Liver (tissue), 9 donors: ENCODE results near the gene VASH1. TPM values are rescaled to one million over a fixed set of nuclear protein-coding genes. Genes with fewer than 3 reads are reported as not detected.

Experiments
- DNase-seq: peaks from one replicate; pipeline ENCODE4 v3.0.0-alpha.2; 2017; ENCODE audit warnings: low spot score
- H3K27ac ChIP-seq, 2 donors: one replicate each; pipeline ENCODE4 v1.7.0; 2013; ENCODE audit warnings: inconsistent platforms in 2 of 2, low read length in 2 of 2, control low read depth in 1 of 2, low read depth in 1 of 2, mild to moderate bottlenecking in 1 of 2
- H3K27me3 ChIP-seq, 4 donors: one replicate each; pipeline versions ENCODE4 v1.6.1 to v1.7.0; 2013; ENCODE audit warnings: low read length in 3 of 4, inconsistent platforms in 1 of 4, mild to moderate bottlenecking in 1 of 4, moderate library complexity in 1 of 4; ENCODE audit not compliant: control insufficient read depth in 4 of 4, insufficient read depth in 4 of 4
- H3K36me3 ChIP-seq, 4 donors: one replicate each; pipeline versions ENCODE4 v1.6.1 to v1.7.0; 2013; ENCODE audit warnings: low read length in 3 of 4, mild to moderate bottlenecking in 3 of 4, low read depth in 1 of 4, moderate library complexity in 1 of 4; ENCODE audit not compliant: control insufficient read depth in 4 of 4, insufficient read depth in 3 of 4
- H3K4me1 ChIP-seq, 4 donors: one replicate each; pipeline versions ENCODE4 v1.6.1 to v1.7.0; 2013; ENCODE audit warnings: low read length in 3 of 4, mild to moderate bottlenecking in 3 of 4, moderate library complexity in 1 of 4; ENCODE audit not compliant: control insufficient read depth in 4 of 4, insufficient read depth in 4 of 4
- H3K4me3 ChIP-seq, 3 donors: one replicate each; pipeline versions ENCODE4 v1.6.1 to v1.7.0; 2013; ENCODE audit warnings: low read length in 3 of 3, control low read depth in 1 of 3, low read depth in 1 of 3, mild to moderate bottlenecking in 1 of 3
- H3K9ac ChIP-seq, 2 donors: one replicate each; pipeline ENCODE4 v1.7.0; 2013; ENCODE audit warnings: low read length in 2 of 2, mild to moderate bottlenecking in 2 of 2, moderate library complexity in 2 of 2, control low read depth in 1 of 2, low read depth in 1 of 2
- H3K9me3 ChIP-seq, 4 donors: one replicate each; pipeline versions ENCODE4 v1.6.1 to v1.7.0; 2013; ENCODE audit warnings: low read length in 3 of 4; ENCODE audit not compliant: control insufficient read depth in 4 of 4
- EGR1 ChIP-seq, 2 donors: IDR thresholded peaks; 2 replicates each; pipeline ENCODE4 v1.6.1; 2016 to 2018; ENCODE audit warnings: antibody characterized with exemption in 2 of 2, low read depth in 2 of 2
- FOXA1 ChIP-seq: IDR thresholded peaks from 2 replicates; pipeline ENCODE4 v1.6.1; 2016; ENCODE audit warnings: antibody characterized with exemption
- FOXA2 ChIP-seq: IDR thresholded peaks from 2 replicates; pipeline ENCODE4 v1.6.1; 2016; ENCODE audit warnings: antibody characterized with exemption
- GABPA ChIP-seq, 2 donors: IDR thresholded peaks in 1 of 2; conservative IDR thresholded peaks in 1 of 2; 2 replicates each; pipeline ENCODE4 v1.6.1; 2016; ENCODE audit warnings: antibody characterized with exemption in 2 of 2, mild to moderate bottlenecking in 1 of 2, moderate library complexity in 1 of 2
- HNF4A ChIP-seq, 2 donors: conservative IDR thresholded peaks; 2 replicates each; pipeline ENCODE4 v1.6.1; 2016; ENCODE audit warnings: antibody characterized with exemption in 2 of 2, mild to moderate bottlenecking in 2 of 2
- HNF4G ChIP-seq: IDR thresholded peaks from 2 replicates; pipeline ENCODE4 v1.6.1; 2016; ENCODE audit warnings: antibody characterized with exemption
- JUND ChIP-seq, 2 donors: IDR thresholded peaks; 2 replicates each; pipeline ENCODE4 v1.6.1; 2016; ENCODE audit warnings: antibody characterized with exemption in 2 of 2
- NR2F2 ChIP-seq: IDR thresholded peaks from 2 replicates; pipeline ENCODE4 v1.6.1; 2016; ENCODE audit warnings: antibody characterized with exemption
- RAD21 ChIP-seq, 2 donors: IDR thresholded peaks; 2 replicates each; pipeline ENCODE4 v1.6.1; 2016; ENCODE audit warnings: antibody characterized with exemption in 2 of 2, mild to moderate bottlenecking in 2 of 2
- RXRA ChIP-seq, 2 donors: IDR thresholded peaks; 2 replicates each; pipeline ENCODE4 v1.6.1; 2017 to 2018; ENCODE audit warnings: antibody characterized with exemption in 2 of 2, mild to moderate bottlenecking in 1 of 2
- SP1 ChIP-seq: IDR thresholded peaks from 2 replicates; pipeline ENCODE4 v1.6.1; 2018; ENCODE audit warnings: antibody characterized with exemption, mild to moderate bottlenecking
- TAF1 ChIP-seq: conservative IDR thresholded peaks from 2 replicates; pipeline ENCODE4 v1.6.1; 2016; ENCODE audit warnings: antibody characterized with exemption, mild to moderate bottlenecking
- YY1 ChIP-seq: IDR thresholded peaks from 2 replicates; pipeline ENCODE4 v1.6.1; 2016; ENCODE audit warnings: antibody characterized with exemption, mild to moderate bottlenecking
- WGBS: extraction: QIAGEN DNeasy Blood & Tissue Kit; methylation state at CpG from one replicate; pipeline ENCODE4 v1.1.7; 2013; 5-methylcytosine and 5-hydroxymethylcytosine counted together
- polyA plus RNA-seq, 2 donors: library from polyadenylated mRNA; stranded (reverse) in 1 of 2; unstranded in 1 of 2; fragments of 200-250 nt in 1 of 2; fragments of >200 nt in 1 of 2; fragmentation: Nextera tagmentation in 1 of 2; extraction: Ambion mirVana in 1 of 2; gene quantifications; one replicate each; pipeline versions ENCODE4 v1.2.1 to v1.2.3, GENCODE V29; 2013 to 2015
- total RNA-seq, 2 donors: library from RNA; depleted of rRNA; stranded (reverse); fragments of >200 nt; gene quantifications; one replicate each; pipeline ENCODE4 v1.2.3, GENCODE V29; 2014
- TF ChIP-seq, protein P1 (sequence below): fragments of 150-350 bp; IDR thresholded peaks from 2 replicates; pipeline ENCODE4 v1.5.1; 2017; ENCODE audit warnings: improper control_type of control experiment, low read depth, low read length; ENCODE audit not compliant: missing input control
- TF ChIP-seq, protein P2 (sequence below): IDR thresholded peaks from 2 replicates; pipeline ENCODE4 v1.6.1; 2016; ENCODE audit warnings: antibody characterized with exemption
- TF ChIP-seq, protein P3 (sequence below): IDR thresholded peaks from 2 replicates; pipeline ENCODE4 v1.6.1; 2016; ENCODE audit warnings: antibody characterized with exemption, mild to moderate bottlenecking
- TF ChIP-seq, protein P4 (sequence below): IDR thresholded peaks from 2 replicates; pipeline ENCODE4 v1.6.1; 2016; ENCODE audit warnings: antibody characterized with exemption
- TF ChIP-seq, protein P5 (sequence below): IDR thresholded peaks from 2 replicates; pipeline ENCODE4 v1.6.1; 2016; ENCODE audit warnings: antibody characterized with exemption
- donor health status: healthy.
- donor health status: healthy.
- donor health status: healthy.
- donor health status: healthy.
- donor health status: healthy.

The VASH1 gene
- total and polyA plus RNA-seq, 4 donors, result 0.94 to 5.9 (median 4.3) TPM

DNA sequence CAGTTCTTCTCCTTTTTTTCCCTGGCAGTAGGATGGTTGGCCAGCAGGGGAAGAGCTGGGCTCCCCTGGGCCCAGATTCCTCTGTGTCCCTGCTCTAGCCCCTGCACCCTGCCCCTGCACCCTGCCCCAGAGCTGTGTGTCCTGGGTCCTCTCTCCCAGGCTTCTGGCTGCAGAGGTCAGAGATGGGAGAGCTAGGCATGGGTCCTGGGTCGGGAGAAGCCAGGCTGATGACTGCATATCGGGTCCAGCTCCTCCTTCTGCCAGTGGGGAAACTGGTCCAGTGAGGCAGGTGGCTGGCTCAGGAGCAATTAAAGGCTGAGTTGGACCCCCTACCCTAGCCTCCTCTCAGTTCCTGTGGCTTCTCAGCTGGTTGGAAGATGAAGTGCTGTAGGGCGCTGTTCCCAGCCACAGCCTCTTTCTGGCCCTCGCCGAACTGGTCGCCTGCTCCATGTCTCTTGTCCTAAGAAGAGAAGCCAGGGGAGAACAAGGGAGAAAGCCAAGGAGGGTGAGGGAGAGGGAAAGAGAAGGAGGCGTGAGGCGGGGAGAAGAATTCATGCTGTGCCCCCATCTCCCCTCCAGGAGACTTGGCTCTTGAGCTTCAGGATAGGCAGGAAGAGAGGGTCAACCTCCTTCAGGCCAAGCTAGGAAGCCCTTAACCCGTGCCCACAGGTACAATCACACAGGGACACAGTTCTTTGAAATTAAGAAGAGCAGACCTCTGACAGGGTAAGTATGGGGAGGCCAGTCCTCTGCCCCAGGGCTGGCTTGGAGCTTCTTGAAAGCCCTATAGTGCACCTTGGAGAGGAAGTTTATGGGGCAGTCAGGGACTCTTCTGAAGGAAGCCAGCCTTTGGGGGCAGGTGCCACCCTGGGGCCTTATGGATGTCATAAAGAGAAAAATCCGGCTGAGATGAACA, 9.5 kb downstream of the VASH1 start:
- Histone ChIP-seq H3K9ac (no peak overlapping the region), H3K27me3 (no peaks in the 10 kb centered on the region), H3K4me3 (no peak overlapping the region), H3K36me3 (no peaks in the 10 kb centered on the region), H3K9me3 (no peaks in the 10 kb centered on the region), H3K27ac (no peak overlapping the region), H3K4me1 (peaks cover 0 to 12% (median 0%) of the 10 kb centered on the region in 4 donors)
- peak; percentile 32 for DNase-seq
- TF ChIP-seq, protein P1, sequence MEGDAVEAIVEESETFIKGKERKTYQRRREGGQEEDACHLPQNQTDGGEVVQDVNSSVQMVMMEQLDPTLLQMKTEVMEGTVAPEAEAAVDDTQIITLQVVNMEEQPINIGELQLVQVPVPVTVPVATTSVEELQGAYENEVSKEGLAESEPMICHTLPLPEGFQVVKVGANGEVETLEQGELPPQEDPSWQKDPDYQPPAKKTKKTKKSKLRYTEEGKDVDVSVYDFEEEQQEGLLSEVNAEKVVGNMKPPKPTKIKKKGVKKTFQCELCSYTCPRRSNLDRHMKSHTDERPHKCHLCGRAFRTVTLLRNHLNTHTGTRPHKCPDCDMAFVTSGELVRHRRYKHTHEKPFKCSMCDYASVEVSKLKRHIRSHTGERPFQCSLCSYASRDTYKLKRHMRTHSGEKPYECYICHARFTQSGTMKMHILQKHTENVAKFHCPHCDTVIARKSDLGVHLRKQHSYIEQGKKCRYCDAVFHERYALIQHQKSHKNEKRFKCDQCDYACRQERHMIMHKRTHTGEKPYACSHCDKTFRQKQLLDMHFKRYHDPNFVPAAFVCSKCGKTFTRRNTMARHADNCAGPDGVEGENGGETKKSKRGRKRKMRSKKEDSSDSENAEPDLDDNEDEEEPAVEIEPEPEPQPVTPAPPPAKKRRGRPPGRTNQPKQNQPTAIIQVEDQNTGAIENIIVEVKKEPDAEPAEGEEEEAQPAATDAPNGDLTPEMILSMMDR, result no peak
- TF ChIP-seq RAD21 (IDR thresholded peaks at IDR 0.05), result no peak
- TF ChIP-seq TAF1, result no peak
- no peak for TF ChIP-seq RXRA (IDR thresholded peaks at IDR 0.05)
- TF ChIP-seq, protein P2, sequence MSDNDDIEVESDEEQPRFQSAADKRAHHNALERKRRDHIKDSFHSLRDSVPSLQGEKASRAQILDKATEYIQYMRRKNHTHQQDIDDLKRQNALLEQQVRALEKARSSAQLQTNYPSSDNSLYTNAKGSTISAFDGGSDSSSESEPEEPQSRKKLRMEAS, result no peak
- no peak for TF ChIP-seq EGR1 (IDR thresholded peaks at IDR 0.05; ENCODE audit: low read depth in 2 of 2)
- TF ChIP-seq GABPA (IDR thresholded peaks at IDR 0.05 in 1 of 2, conservative IDR thresholded peaks at IDR 0.05 in 1 of 2), result no peak
- TF ChIP-seq HNF4G, result no peak
- TF ChIP-seq SP1, result no peak
- no peak for TF ChIP-seq FOXA1
- no peak for TF ChIP-seq JUND (IDR thresholded peaks at IDR 0.05)
- TF ChIP-seq, protein P3, sequence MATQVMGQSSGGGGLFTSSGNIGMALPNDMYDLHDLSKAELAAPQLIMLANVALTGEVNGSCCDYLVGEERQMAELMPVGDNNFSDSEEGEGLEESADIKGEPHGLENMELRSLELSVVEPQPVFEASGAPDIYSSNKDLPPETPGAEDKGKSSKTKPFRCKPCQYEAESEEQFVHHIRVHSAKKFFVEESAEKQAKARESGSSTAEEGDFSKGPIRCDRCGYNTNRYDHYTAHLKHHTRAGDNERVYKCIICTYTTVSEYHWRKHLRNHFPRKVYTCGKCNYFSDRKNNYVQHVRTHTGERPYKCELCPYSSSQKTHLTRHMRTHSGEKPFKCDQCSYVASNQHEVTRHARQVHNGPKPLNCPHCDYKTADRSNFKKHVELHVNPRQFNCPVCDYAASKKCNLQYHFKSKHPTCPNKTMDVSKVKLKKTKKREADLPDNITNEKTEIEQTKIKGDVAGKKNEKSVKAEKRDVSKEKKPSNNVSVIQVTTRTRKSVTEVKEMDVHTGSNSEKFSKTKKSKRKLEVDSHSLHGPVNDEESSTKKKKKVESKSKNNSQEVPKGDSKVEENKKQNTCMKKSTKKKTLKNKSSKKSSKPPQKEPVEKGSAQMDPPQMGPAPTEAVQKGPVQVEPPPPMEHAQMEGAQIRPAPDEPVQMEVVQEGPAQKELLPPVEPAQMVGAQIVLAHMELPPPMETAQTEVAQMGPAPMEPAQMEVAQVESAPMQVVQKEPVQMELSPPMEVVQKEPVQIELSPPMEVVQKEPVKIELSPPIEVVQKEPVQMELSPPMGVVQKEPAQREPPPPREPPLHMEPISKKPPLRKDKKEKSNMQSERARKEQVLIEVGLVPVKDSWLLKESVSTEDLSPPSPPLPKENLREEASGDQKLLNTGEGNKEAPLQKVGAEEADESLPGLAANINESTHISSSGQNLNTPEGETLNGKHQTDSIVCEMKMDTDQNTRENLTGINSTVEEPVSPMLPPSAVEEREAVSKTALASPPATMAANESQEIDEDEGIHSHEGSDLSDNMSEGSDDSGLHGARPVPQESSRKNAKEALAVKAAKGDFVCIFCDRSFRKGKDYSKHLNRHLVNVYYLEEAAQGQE, result no peak
- no peak for TF ChIP-seq YY1
- TF ChIP-seq, protein P4, sequence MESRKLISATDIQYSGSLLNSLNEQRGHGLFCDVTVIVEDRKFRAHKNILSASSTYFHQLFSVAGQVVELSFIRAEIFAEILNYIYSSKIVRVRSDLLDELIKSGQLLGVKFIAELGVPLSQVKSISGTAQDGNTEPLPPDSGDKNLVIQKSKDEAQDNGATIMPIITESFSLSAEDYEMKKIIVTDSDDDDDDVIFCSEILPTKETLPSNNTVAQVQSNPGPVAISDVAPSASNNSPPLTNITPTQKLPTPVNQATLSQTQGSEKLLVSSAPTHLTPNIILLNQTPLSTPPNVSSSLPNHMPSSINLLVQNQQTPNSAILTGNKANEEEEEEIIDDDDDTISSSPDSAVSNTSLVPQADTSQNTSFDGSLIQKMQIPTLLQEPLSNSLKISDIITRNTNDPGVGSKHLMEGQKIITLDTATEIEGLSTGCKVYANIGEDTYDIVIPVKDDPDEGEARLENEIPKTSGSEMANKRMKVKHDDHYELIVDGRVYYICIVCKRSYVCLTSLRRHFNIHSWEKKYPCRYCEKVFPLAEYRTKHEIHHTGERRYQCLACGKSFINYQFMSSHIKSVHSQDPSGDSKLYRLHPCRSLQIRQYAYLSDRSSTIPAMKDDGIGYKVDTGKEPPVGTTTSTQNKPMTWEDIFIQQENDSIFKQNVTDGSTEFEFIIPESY, result no peak
- TF ChIP-seq, protein P5, sequence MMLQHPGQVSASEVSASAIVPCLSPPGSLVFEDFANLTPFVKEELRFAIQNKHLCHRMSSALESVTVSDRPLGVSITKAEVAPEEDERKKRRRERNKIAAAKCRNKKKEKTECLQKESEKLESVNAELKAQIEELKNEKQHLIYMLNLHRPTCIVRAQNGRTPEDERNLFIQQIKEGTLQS, result no peak
- TF ChIP-seq NR2F2, result no peak
- TF ChIP-seq FOXA2, result no peak
- TF ChIP-seq HNF4A (conservative IDR thresholded peaks at IDR 0.05), result no peak
- WGBS, result 76% methylated on average over 10 of the region's 10 CpGs
